Adrenal gland (tissue), 12 donors: Measurements from ENCODE around the gene TULP3. TPM values are rescaled to one million over a fixed set of nuclear protein-coding genes. Genes with fewer than 3 reads are reported as not detected.

Experiments
- DNase-seq, 7 donors: peaks; one replicate each; pipeline ENCODE4 v3.0.0-alpha.2; 2019 to 2020
- H3K27ac ChIP-seq, 5 donors: fragments of 200-600 bp; sonication (generic) in 4 of 5; 1 replicate in 3 of 5; 2 replicates in 2 of 5; pipeline versions ENCODE4 v1.5.1 to v1.8.0; 2016 to 2020; ENCODE audit warnings: mild to moderate bottlenecking in 1 of 5
- H3K27me3 ChIP-seq: fragments of 200-600 bp; 2 replicates; pipeline ENCODE4 v1.8.0; 2021
- H3K36me3 ChIP-seq, 2 donors: fragments of 200-600 bp; replicated peaks in 1 of 2; 1 replicate in 1 of 2; 2 replicates in 1 of 2; pipeline versions ENCODE4 v1.5.1 to v1.8.0; 2018 to 2022
- H3K4me1 ChIP-seq, 2 donors: fragments of 200-600 bp; replicated peaks in 1 of 2; 1 replicate in 1 of 2; 2 replicates in 1 of 2; pipeline versions ENCODE4 v1.5.1 to v1.8.0; 2018 to 2021
- H3K4me3 ChIP-seq, 4 donors: fragments of 200-600 bp; sonication (generic) in 3 of 4; one replicate each; pipeline ENCODE4 v1.5.1; 2016 to 2018
- H3K9me3 ChIP-seq, 3 donors: fragments of 200-600 bp; sonication (generic) in 1 of 3; replicated peaks in 1 of 3; 1 replicate in 2 of 3; 2 replicates in 1 of 3; pipeline versions ENCODE4 v1.5.1 to v1.8.0; 2016 to 2021
- CTCF ChIP-seq, 6 experiments: fragments of 450-650 bp in 4 of 6; fragments of 200-600 bp in 2 of 6; sonication (generic) in 1 of 6; IDR thresholded peaks; 1 replicate in 5 of 6; 2 replicates in 1 of 6; pipeline versions ENCODE4 v1.5.1 to v1.8.0; 2016 to 2021; ENCODE audit warnings: antibody characterized with exemption in 6 of 6, mild to moderate bottlenecking in 2 of 6, moderate library complexity in 1 of 6
- POLR2A ChIP-seq, 2 donors: fragments of 450-650 bp; IDR thresholded peaks; one replicate each; pipeline ENCODE4 v1.6.1; 2017; ENCODE audit warnings: antibody characterized with exemption in 2 of 2, mild to moderate bottlenecking in 2 of 2, moderate library complexity in 1 of 2
- WGBS, 4 donors: extraction: QIAGEN DNeasy Blood & Tissue Kit in 2 of 4; methylation state at CpG; one replicate each; pipeline versions ENCODE4 v1.1.5 to v1.1.7; 2013 to 2017; 5-methylcytosine and 5-hydroxymethylcytosine counted together
- intact Hi-C, 2 donors: fragments of 100-400 bp; cut with DNase I; formaldehyde crosslinking; loops; one replicate each; pipeline versions ENCODE4 v1.14.1 to v1.15.0; 2022 to 2023
- polyA plus RNA-seq, 3 donors: library from polyadenylated mRNA; stranded (reverse); fragments of 200-250 nt in 2 of 3; fragments of 350-450 nt in 1 of 3; fragmentation: Illumina TruSeq in 1 of 3; extraction: RNeasy Lipid Tissue Mini Kit (QIAGEN cat#74804) in 1 of 3; gene quantifications; one replicate each; pipeline ENCODE4 v1.2.3, GENCODE V29; 2013 to 2014
- total RNA-seq, 9 donors: library from RNA; depleted of rRNA in 4 of 9; stranded (reverse); fragments of >200 nt in 4 of 9; fragments of 120-200 nt in 1 of 9; fragmentation: NEBNext Ultra II Directional in 1 of 9; extraction: Animal tissue kit (Norgen Biotek cat#: 25700) in 1 of 9; gene quantifications; one replicate each; pipeline versions ENCODE4 v1.1.0 to v1.2.4, GENCODE V29; 2013 to 2023
- donor health status: healthy with polysubstance abuse.
- donor health status: Bipolar disorder and iron deficiency.
- donor health status: DM: yes; HTN: yes; CAD: no.
- donor health status: DM: no; HTN: no; CAD: no.
- donor health status: DM: no; HTN: no; CAD: no.
- donor health status: DM: yes; HTN: yes; CAD: no.

The TULP3 gene
- total and polyA plus RNA-seq, 12 donors = 16.9 to 40.5 (median 25.0) TPM

- peaks cover 0 to 50% of the 10 kb centered on the region in 2 donors for H3K36me3 ChIP-seq
- WGBS, 4 donors = 96 to 100% (median 97%) methylated on average over 2 of the region's 2 CpGs
- intact Hi-C loops = no loop called here
These were observed 31.6 kb downstream of the TULP3 start for GRCh38 chr12:2922329-2922728.

DNA sequence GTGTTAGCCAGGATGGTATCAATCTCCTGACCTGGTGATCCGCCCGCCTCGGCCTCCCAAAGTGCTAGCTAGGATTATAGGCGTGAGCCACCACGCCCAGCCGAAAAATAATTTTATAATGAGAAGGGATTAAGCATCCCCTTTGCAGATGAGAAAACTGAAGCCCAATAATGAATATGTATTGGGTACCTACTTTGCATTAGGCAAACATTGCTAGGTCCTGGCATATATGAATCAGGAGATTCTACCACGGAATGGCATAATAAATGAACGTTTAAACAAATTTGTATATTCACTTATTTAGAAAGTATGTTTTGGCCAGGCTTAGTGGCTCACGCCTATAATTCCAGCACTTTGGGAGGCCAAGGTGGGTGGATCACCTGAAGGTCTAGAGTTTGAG, 32.4 kb downstream of the TULP3 start:
- H3K4me1 ChIP-seq = no peaks in the 10 kb centered on the region
- DNase-seq = no peak
- intact Hi-C loops = no loop called here
- no peak overlapping the region for H3K4me3 ChIP-seq
- WGBS, 4 donors = 95 to 98% (median 98%) methylated on average over 9 of the region's 9 CpGs
- H3K27me3 ChIP-seq = no peaks in the 10 kb centered on the region
- no peaks in the 10 kb centered on the region for H3K9me3 ChIP-seq
- H3K27ac ChIP-seq = no peak overlapping the region
- TF ChIP-seq POLR2A (IDR thresholded peaks at IDR 0.05) (no peak), CTCF (IDR thresholded peaks at IDR 0.05) (no peak)
- peaks cover 0 to 55% of the 10 kb centered on the region in 2 donors for H3K36me3 ChIP-seq

More at GRCh38 chr12:2922329-2922728, 31.6 kb downstream of the TULP3 start:
- TF ChIP-seq CTCF (IDR thresholded peaks at IDR 0.05) (no peak), POLR2A (IDR thresholded peaks at IDR 0.05) (no peak)
- DNase-seq = no peak
- Histone ChIP-seq H3K27me3 (no peaks in the 10 kb centered on the region), H3K4me3 (no peak overlapping the region), H3K27ac (no peak overlapping the region), H3K4me1 (no peaks in the 10 kb centered on the region), H3K9me3 (no peaks in the 10 kb centered on the region)

DNA sequence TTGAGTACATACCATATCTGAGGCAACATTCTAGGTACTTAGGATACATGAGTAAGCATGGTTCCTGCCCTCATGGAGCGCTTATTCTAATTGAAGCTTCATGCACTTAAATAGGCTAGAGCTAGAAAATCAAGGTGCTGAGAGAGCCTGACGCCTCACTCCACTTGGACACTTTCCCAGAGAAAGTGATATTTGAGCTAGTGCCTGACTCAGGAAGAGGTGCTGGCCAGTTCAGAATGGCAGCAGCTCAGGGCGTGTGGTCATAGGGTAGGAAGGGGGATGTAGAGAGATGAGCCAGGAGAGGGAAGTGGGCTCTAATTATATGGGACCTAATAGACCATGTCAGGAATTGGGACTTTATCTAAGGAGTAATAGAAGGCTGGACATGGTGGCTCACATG, 33.3 kb downstream of the TULP3 start:
- DNase-seq = no peak
- intact Hi-C loops = no loop called here
- no peaks in the 10 kb centered on the region for H3K4me1 ChIP-seq
- no peaks in the 10 kb centered on the region for H3K9me3 ChIP-seq
- TF ChIP-seq POLR2A (IDR thresholded peaks at IDR 0.05) (no peak), CTCF (IDR thresholded peaks at IDR 0.05) (no peak)
- H3K36me3 ChIP-seq = peaks cover 0 to 55% of the 10 kb centered on the region in 2 donors
- H3K27me3 ChIP-seq = no peaks in the 10 kb centered on the region
- no peak overlapping the region for H3K4me3 ChIP-seq
- no peak overlapping the region for H3K27ac ChIP-seq
- 64 to 95% (median 90%) methylated on average over 3 of the region's 3 CpGs for WGBS, 4 donors

DNA sequence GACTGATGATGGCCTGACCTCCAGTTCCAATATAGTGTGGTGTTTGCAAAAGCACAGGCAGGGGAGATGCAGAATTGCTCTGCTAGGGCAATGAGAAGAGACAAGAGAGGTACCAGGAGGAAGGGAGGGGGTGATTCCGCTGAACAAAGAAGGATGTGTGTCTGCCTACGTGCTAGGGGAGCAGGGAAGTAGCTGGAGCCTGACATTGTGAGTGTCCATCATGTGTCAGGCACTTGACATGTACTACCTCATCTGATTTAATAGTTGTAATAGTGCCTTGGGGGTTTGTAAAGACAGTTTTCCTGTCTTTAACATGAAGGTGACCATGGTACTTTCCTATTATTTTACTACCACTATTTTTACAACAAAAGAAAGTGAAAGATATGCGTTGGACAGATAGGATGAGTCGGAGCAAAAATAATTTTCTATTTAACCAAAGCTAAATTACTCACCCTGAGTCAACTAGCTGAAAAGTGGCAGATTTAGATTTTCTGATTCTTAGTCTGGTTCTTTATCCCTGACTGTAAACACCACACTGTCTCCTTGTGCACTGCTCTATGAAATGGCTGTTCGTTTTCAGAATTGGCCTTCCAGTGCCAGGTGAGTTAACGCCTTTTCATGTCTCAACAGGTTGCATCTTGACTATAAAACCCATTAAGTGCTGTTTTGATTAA, 34.8 kb downstream of the TULP3 start:
- intact Hi-C loops = no loop called here
- no peak for DNase-seq
- Histone ChIP-seq H3K36me3 (peaks cover 0 to 58% of the 10 kb centered on the region in 2 donors), H3K27me3 (no peaks in the 10 kb centered on the region), H3K4me1 (no peaks in the 10 kb centered on the region), H3K27ac (no peak overlapping the region), H3K4me3 (no peak overlapping the region), H3K9me3 (no peaks in the 10 kb centered on the region)
- 77 to 89% (median 85%) methylated on average over 6 of the region's 6 CpGs for WGBS, 4 donors
- TF ChIP-seq CTCF (IDR thresholded peaks at IDR 0.05) (no peak), POLR2A (IDR thresholded peaks at IDR 0.05) (no peak)
